ENCODE data around the gene OLAH. TPM values are rescaled to one million over a fixed set of nuclear protein-coding genes. Genes with fewer than 3 reads are reported as not detected.

Gene OLAH
- 0.65 TPM in 1 of 2 replicates, not detected in the other for total RNA-seq

DNA sequence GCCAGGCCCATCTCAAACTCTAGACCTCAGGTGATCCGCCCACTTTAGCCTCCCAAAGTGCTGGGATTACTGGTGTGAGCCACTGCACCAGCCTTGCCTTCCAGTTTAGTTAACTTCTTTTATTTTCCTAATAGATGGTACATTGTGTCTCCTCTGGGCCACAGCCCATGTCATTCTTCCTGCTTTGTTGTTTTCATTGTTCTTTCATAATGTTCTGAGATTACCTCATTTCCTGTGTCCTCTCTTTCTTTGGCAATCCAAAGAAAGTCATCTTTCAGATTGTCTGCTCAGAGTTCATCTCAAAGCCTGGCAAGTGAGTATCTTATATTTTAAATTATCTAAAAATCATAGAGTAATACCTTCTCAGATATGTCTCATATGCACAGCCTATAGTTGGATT is at the start of gene OLAH:
TSS of gene OLAH (plus strand) at position 270 of the 400 bp plus-strand sequence. CDS start 3,346 bp downstream, outside the sequence.

DNA sequence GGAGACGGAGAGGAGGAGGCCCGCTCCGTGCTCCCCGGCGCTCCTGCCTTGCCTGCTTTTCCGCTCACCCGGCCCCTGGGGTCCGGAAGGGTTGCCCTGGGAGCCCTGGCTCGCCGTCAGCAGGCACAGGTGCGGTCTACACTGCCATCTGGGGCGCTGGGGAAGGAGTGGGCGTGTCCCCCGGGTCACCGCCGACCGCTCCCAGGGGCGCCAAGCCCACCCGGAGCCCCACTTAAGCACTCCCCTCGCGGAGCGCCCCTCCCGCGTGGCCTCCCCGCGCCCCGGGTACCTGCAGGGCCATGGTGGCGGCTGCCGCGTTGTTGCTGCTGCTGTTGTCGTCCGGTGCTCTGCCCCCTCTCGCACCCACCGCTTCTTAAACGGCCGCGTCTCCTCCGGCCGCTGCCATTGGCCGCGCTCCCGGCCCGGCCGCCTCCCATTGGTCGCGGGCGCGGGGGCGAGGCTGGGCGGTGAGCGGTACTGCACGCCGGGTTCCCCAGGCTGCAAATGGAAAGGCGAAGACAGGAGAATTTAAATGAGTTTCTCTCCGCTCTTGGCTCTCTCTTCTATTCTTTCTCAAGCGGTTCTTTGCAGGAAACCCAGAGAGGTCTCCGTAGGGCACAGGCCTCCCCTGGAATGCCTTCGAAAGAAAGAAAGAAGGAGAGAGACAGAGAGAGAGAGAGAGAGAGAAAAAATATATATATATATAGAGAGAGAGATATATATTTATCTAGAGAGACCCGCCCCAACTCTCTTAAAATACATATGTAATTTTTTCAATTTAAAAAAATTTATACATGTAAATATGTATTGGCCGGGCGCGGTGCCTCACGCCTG is 44.9 kb downstream of the OLAH start, which contains the start of gene ACBD7:
TSS of gene ACBD7 (minus strand) at position 349 of the 834 bp plus-strand sequence. CDS start at position 301, 48 bp downstream.

DNA sequence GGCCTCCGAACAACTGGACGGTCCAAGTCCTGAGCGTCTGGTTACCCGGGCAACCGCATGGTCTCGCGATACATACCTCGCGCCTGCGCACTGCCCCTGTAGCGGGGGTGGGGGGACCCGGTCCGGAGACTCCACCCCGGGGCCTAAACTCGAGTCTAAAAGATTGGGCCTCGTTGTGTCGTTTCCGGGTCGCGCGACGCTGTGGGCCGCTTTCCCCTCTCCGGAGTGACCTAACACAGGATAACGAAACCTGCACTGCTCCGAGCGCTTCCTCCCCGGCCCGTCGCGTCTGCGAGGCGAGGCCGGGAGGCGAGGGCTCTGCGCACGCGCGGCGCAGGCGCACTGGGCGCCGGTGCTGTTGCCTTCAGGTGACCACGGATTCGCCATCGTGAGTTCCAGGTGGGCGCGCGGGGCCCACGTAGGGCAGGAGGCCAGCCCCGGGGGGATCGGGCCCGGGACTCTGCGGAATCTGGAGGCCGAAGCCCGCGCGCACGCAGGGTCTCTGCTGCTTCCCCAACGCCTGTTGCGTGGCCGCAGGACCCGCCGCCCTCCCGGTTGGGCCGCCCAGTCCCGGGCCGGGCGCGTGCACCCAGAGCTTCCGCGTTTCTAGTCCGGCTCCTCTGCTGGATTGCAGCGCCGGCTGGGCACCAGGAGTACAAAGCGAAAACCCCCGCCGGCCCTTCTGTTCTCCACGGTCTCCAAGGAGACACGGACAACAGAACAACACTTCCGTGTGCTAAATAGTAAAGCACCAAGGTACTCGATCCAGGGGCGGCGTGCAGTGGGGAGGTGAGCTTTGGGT is 53.5 kb downstream of the OLAH start, which contains the start of gene RPP38:
TSS of gene RPP38 (plus strand) at position 345 of the 802 bp plus-strand sequence. CDS start 5,960 bp downstream, outside the sequence.

Other genes with a start within 250 kb of the OLAH start
- gene CDNF, start 205.9 kb upstream of the OLAH start, total RNA-seq = 0.78 and 3.8 TPM in 2 replicates
- 12.4 and 13.5 TPM in 2 replicates for gene HSPA14, start 205.6 kb upstream of the OLAH start, total RNA-seq
- 10.6 and 12.1 TPM in 2 replicates for gene MSANTD7, start 205.6 kb upstream of the OLAH start, total RNA-seq
- gene SUV39H2, start 165.1 kb upstream of the OLAH start, total RNA-seq = 6.0 and 13.4 TPM in 2 replicates
- gene DCLRE1C, start 89.8 kb upstream of the OLAH start, total RNA-seq = 4.6 and 5.7 TPM in 2 replicates
- gene MEIG1, start 84.6 kb upstream of the OLAH start, total RNA-seq = not detected in 2 replicates
- 0.40 and 1.9 TPM in 2 replicates for gene ACBD7, start 44.8 kb downstream of the OLAH start, total RNA-seq
- gene RPP38, start 53.4 kb downstream of the OLAH start, total RNA-seq = 15.4 and 15.8 TPM in 2 replicates
- 14.4 and 19.1 TPM in 2 replicates for gene NMT2, start 124.8 kb downstream of the OLAH start, total RNA-seq

Measured in epithelial cell of alveolus of lung (primary cell).